DND-41 (cell line): ENCODE results near the gene PERP.
"Not testable (repeated sequence)": the region's sequence is repeated elsewhere in the genome, so short reads cannot be mapped to it uniquely, and the experiment has no call there.

Experiments
- EZH2 ChIP-seq: IDR thresholded peaks from 3 replicates; pipeline ENCODE4 v1.6.1; 2012; ENCODE audit warnings: borderline replicate concordance, low read depth, mild to moderate bottlenecking, moderate library complexity, low read length, inconsistent platforms; ENCODE audit not compliant: severe bottlenecking
- TF ChIP-seq, protein P1 (sequence below): IDR thresholded peaks from 2 replicates; pipeline ENCODE4 v1.5.1; 2012; ENCODE audit warnings: borderline replicate concordance, low read length, moderate library complexity, mild to moderate bottlenecking; ENCODE audit not compliant: poor library complexity, severe bottlenecking; ENCODE audit errors: extremely low read depth

DNA sequence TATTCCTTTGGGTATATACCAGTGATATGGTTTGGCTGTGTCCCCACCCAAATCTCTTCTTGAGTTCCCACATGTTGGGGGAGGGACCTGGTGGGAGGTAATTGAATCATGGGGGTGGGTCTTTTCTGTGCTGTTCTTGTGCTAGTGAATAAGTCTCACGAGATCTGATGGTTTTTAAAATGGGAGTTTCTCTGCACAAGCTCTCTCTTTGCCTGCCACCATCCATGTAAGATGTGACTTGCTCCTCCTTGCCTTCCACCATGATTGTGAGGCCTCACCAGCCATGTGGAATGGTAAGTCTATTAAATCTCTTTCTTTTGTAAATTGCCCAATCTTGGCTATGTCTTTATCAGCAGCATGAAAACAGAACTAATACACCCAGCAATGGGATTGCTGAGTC, 12.0 kb upstream of the PERP start:
- TF ChIP-seq, protein P1, sequence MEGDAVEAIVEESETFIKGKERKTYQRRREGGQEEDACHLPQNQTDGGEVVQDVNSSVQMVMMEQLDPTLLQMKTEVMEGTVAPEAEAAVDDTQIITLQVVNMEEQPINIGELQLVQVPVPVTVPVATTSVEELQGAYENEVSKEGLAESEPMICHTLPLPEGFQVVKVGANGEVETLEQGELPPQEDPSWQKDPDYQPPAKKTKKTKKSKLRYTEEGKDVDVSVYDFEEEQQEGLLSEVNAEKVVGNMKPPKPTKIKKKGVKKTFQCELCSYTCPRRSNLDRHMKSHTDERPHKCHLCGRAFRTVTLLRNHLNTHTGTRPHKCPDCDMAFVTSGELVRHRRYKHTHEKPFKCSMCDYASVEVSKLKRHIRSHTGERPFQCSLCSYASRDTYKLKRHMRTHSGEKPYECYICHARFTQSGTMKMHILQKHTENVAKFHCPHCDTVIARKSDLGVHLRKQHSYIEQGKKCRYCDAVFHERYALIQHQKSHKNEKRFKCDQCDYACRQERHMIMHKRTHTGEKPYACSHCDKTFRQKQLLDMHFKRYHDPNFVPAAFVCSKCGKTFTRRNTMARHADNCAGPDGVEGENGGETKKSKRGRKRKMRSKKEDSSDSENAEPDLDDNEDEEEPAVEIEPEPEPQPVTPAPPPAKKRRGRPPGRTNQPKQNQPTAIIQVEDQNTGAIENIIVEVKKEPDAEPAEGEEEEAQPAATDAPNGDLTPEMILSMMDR = not testable (repeated sequence)
- not testable (repeated sequence) for TF ChIP-seq EZH2
